ENCODE measurements around the gene COA7.

DNA sequence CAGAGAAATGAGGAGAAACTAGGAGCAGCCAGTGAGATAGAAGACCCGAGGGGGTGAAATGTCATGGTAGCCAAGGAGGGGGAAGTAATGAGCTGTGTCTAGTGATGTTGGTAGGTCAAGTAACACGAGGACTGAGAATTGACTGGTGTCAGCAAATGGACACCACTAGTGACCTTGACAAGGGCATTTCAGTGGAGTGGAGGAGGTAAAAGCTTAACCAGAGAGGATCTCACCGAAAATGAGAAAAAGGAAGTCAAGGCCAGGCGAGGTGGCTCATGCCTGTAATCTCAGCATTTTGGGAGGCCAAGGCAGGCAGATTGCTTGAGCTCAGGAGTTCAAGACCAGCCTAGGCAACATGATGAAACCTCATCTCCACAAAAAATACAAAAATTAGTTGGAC is 25.1 kb upstream of the COA7 start:
- TF ChIP-seq SP1 (IDR thresholded peaks at IDR 0.05) (no peak), NFRKB (IDR thresholded peaks at IDR 0.05) (no peak), SUZ12 (IDR thresholded peaks at IDR 0.05) (no peak), TARDBP (IDR thresholded peaks at IDR 0.05) (no peak), BHLHE40 (IDR thresholded peaks at IDR 0.05; ENCODE audit: borderline replicate concordance) (no peak), FOXK2 (IDR thresholded peaks at IDR 0.05) (no peak), FOXA1 (IDR thresholded peaks at IDR 0.05) (no peak), ZNF384 (IDR thresholded peaks at IDR 0.05) (no peak), LEF1 (IDR thresholded peaks at IDR 0.05; ENCODE audit: borderline replicate concordance) (no peak), FOXM1 (IDR thresholded peaks at IDR 0.05; ENCODE audit: borderline replicate concordance) (no peak), ARNT (IDR thresholded peaks at IDR 0.05) (no peak), L3MBTL2 (conservative IDR thresholded peaks at IDR 0.05) (no peak), ELF4 (IDR thresholded peaks at IDR 0.05) (no peak)
- TF ChIP-seq, protein P1, sequence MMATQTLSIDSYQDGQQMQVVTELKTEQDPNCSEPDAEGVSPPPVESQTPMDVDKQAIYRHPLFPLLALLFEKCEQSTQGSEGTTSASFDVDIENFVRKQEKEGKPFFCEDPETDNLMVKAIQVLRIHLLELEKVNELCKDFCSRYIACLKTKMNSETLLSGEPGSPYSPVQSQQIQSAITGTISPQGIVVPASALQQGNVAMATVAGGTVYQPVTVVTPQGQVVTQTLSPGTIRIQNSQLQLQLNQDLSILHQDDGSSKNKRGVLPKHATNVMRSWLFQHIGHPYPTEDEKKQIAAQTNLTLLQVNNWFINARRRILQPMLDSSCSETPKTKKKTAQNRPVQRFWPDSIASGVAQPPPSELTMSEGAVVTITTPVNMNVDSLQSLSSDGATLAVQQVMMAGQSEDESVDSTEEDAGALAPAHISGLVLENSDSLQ (IDR thresholded peaks at IDR 0.05) = no peak
